Right atrium auricular region (tissue), 2 donors: ENCODE measurements around the gene UNC5B. TPM values are rescaled to one million over a fixed set of nuclear protein-coding genes. Genes with fewer than 3 reads are reported as not detected.
A peak's percentile ranks its signal among the peaks of the same experiment; 100 is the strongest.

Source experiments
- DNase-seq: peaks from one replicate; pipeline ENCODE4 v3.0.0-alpha.2; 2019; ENCODE audit warnings: low spot score
- H3K27ac ChIP-seq, 2 donors: fragments of 200-600 bp; sonication (generic); 1 replicate in 1 of 2; 2 replicates in 1 of 2; pipeline ENCODE4 v1.5.1; 2016 to 2019
- H3K27me3 ChIP-seq, 2 donors: fragments of 200-600 bp; sonication (generic); one replicate each; pipeline versions ENCODE4 v1.5.1 to v1.6.0; 2017 to 2019
- H3K36me3 ChIP-seq: fragments of 200-600 bp; sonication (generic); one replicate; pipeline ENCODE4 v1.5.1; 2016
- H3K4me1 ChIP-seq, 2 donors: fragments of 200-600 bp; sonication (generic); one replicate each; pipeline versions ENCODE4 v1.5.1 to v1.6.0; 2017 to 2019
- H3K4me3 ChIP-seq, 2 donors: fragments of 200-600 bp; sonication (generic); 1 replicate in 1 of 2; 2 replicates in 1 of 2; pipeline ENCODE4 v1.5.1; 2017 to 2019; ENCODE audit warnings: mild to moderate bottlenecking in 1 of 2, moderate library complexity in 1 of 2
- H3K9me3 ChIP-seq, 2 donors: fragments of 200-600 bp; sonication (generic); one replicate each; pipeline ENCODE4 v1.5.1; 2019
- total RNA-seq, 2 donors: library from RNA; depleted of rRNA; stranded (reverse); fragments of >200 nt; gene quantifications; one replicate each; pipeline ENCODE4 v1.1.0, GENCODE V29; 2016
- TF ChIP-seq, protein P1 (sequence below), 2 donors: fragments of 200-600 bp; sonication (generic); IDR thresholded peaks; one replicate each; pipeline ENCODE4 v1.5.1; 2019; ENCODE audit warnings: antibody characterized with exemption in 2 of 2

The UNC5B gene
- total RNA-seq, 2 donors from 2014 or later, result 10.9 to 29.2 TPM

- H3K9me3 ChIP-seq, result no peaks in the 10 kb centered on the region
- no peaks in the 10 kb centered on the region for H3K27me3 ChIP-seq
- DNase-seq, result no peak
- H3K4me1 ChIP-seq, result no peaks in the 10 kb centered on the region
- TF ChIP-seq, protein P1, sequence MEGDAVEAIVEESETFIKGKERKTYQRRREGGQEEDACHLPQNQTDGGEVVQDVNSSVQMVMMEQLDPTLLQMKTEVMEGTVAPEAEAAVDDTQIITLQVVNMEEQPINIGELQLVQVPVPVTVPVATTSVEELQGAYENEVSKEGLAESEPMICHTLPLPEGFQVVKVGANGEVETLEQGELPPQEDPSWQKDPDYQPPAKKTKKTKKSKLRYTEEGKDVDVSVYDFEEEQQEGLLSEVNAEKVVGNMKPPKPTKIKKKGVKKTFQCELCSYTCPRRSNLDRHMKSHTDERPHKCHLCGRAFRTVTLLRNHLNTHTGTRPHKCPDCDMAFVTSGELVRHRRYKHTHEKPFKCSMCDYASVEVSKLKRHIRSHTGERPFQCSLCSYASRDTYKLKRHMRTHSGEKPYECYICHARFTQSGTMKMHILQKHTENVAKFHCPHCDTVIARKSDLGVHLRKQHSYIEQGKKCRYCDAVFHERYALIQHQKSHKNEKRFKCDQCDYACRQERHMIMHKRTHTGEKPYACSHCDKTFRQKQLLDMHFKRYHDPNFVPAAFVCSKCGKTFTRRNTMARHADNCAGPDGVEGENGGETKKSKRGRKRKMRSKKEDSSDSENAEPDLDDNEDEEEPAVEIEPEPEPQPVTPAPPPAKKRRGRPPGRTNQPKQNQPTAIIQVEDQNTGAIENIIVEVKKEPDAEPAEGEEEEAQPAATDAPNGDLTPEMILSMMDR (IDR thresholded peaks at IDR 0.05), result no peak
- no peak overlapping the region for H3K27ac ChIP-seq
- no peak overlapping the region for H3K4me3 ChIP-seq
- peaks cover 40% of the 10 kb centered on the region for H3K36me3 ChIP-seq
These were observed 86.9 kb downstream of the UNC5B start for GRCh38 chr10:71299071-71299785.

DNA sequence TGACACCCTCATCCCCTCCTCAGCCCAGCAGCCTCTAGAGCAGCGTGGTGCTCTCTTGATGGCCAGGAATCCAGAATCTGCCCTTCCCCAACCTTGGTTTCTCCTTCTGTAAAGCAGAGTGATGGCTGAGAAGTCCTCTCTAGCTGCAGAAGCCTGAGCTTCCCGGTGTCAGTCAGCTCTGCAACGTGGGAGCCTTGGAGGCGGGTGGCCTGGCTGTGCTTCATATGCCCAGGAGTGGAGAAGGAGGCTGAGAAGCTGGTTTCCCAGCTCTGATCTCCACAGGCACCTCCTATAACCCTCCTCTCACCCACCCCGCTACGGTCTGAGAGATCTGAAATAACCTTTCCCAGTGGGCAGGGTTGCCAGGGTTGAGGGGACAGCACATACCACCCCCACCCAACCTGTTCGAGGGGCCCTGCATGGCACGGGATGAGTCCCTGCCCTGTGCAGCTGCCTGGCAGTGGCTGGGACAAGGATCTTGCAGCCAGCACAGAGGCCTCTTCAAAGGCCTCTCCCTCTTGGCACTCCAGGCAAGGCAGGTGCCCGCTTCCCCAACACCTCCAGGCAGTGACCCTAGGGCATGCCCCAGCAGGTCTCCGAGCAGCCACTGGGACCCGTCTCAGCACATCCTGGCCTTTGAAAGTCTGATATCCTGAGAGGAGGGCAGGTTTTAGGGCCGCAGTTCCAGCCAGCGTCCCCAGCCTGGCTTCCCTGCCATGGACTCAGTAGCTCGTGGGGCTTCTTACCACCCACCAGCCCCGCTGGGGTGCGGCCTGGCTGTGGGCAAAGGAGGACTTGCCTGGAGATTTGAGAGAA is 88.4 kb downstream of the UNC5B start:
- no peak overlapping the region for H3K4me3 ChIP-seq
- H3K27me3 ChIP-seq, result no peaks in the 10 kb centered on the region
- H3K9me3 ChIP-seq, result no peaks in the 10 kb centered on the region
- DNase-seq, result no peak
- peaks cover 27% of the 10 kb centered on the region for H3K36me3 ChIP-seq
- H3K4me1 ChIP-seq, result no peaks in the 10 kb centered on the region
- TF ChIP-seq, protein P1 (IDR thresholded peaks at IDR 0.05), result no peak
- no peak overlapping the region for H3K27ac ChIP-seq

GRCh38 chr10:71301371-71301916 is 89.1 kb downstream of the UNC5B start:
- H3K4me3 ChIP-seq, result no peak overlapping the region
- H3K27ac ChIP-seq, result no peak overlapping the region
- peaks cover 20% of the 10 kb centered on the region for H3K36me3 ChIP-seq
- H3K9me3 ChIP-seq, result no peaks in the 10 kb centered on the region
- TF ChIP-seq, protein P1 (IDR thresholded peaks at IDR 0.05), result no peak
- H3K4me1 ChIP-seq, result no peaks in the 10 kb centered on the region
- no peak for DNase-seq
- H3K27me3 ChIP-seq, result no peaks in the 10 kb centered on the region

DNA sequence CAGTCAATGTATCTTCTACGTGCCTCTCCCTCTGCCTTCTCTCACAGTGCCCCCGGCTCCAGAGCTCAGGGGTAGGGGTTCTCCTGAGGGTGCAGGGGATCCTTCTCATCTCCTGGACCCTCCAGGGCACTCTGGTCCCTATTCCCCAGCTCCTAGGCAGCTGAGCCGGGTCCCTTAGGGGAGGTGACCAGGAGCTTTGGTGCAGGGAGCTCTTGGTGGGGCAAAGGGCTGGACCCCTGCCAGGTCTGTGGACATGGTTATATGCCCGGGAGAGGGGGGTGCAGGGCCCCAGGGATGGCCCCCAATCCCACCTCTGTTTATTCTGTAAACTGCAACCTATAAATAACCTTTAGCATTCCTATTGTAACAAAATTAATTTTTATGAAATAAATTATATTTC is 90.1 kb downstream of the UNC5B start:
- Histone ChIP-seq H3K9me3 (no peaks in the 10 kb centered on the region), H3K27me3 (no peaks in the 10 kb centered on the region), H3K4me1 (no peaks in the 10 kb centered on the region), H3K4me3 (no peak overlapping the region), H3K27ac (no peak overlapping the region), H3K36me3 (peaks cover 17% of the 10 kb centered on the region)
- DNase-seq, result no peak
- TF ChIP-seq, protein P1 (IDR thresholded peaks at IDR 0.05), result no peak

- H3K4me1 ChIP-seq, result no peaks in the 10 kb centered on the region
- H3K36me3 ChIP-seq, result peaks cover 12% of the 10 kb centered on the region
- TF ChIP-seq, protein P1 (IDR thresholded peaks at IDR 0.05), result peak; percentile 23 to 63
- no peaks in the 10 kb centered on the region for H3K9me3 ChIP-seq
- no peaks in the 10 kb centered on the region for H3K27me3 ChIP-seq
- H3K4me3 ChIP-seq, result no peak overlapping the region
- DNase-seq, result no peak
- no peak overlapping the region for H3K27ac ChIP-seq
These were observed 90.7 kb downstream of the UNC5B start for GRCh38 chr10:71302874-71303568.
